GM18499 (cell line): ENCODE measurements around the gene GMCL1.

Experiments used
- ATAC-seq: cut with Tn5 transposase; IDR thresholded peaks from one replicate; pipeline ENCODE4 v1.9.1; 2021; ENCODE audit warnings: moderate number of reproducible peaks; ENCODE audit not compliant: insufficient read depth, unreplicated experiment

GMCL1 gene

GRCh38 chr2:69917852-69918251 is 88.4 kb downstream of the GMCL1 start:
- no peak for ATAC-seq

GRCh38 chr2:69918401-69918800 is 88.9 kb downstream of the GMCL1 start:
- no peak for ATAC-seq

- no peak for ATAC-seq
These were observed 93.7 kb downstream of the GMCL1 start for GRCh38 chr2:69923116-69923515.

- no peak for ATAC-seq
These were observed 97.5 kb downstream of the GMCL1 start for GRCh38 chr2:69926849-69927515.
